ENCODE results near the gene IQGAP3.

Gene IQGAP3

DNA sequence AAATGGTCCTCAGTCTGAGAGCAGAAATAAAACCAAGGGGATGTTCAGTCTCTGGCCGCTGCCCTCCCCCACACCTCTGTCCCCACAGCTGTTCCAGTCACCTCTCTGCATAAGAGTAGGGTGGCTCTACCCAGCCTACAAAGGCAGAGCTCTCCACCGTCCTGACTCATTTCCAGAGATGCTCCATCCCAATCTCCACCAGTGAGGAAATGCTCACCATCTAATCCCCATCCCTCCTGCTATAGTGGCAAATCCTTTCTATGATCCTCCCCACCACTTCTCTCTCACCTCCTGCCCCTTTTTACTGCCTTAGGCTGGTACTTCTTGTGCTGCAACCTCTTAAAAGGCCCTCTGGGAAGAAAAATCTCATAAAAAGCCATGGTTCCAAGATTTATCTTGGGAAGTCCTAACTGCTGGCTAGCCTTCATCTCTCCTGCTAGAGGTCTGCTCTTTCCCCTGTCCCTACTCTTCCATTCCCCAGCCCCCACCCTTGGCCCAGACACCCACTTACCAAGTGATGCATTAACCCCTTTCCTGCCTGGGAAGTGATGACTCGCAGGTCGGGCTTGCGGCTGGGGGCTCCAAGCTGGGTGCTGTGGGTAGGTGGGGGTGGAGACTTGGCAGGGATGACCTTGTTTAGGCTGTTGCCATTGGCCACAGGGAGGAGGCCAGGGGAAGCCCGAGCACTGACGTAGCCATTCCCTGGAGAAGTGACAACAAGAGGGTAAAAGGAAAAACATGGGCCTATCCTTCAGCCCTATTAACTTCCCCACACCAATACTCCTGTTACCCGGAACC is 95.7 kb downstream of the IQGAP3 start:
- DNase-seq: no peak

- DNase-seq: no peak
These were observed 96.5 kb downstream of the IQGAP3 start for GRCh38 chr1:156475568-156476500.
